ENCODE results near the gene SP140L.
"Not testable (repeated sequence)": the region's sequence is repeated elsewhere in the genome, so short reads cannot be mapped to it uniquely, and the experiment has no call there.

SP140L gene

DNA sequence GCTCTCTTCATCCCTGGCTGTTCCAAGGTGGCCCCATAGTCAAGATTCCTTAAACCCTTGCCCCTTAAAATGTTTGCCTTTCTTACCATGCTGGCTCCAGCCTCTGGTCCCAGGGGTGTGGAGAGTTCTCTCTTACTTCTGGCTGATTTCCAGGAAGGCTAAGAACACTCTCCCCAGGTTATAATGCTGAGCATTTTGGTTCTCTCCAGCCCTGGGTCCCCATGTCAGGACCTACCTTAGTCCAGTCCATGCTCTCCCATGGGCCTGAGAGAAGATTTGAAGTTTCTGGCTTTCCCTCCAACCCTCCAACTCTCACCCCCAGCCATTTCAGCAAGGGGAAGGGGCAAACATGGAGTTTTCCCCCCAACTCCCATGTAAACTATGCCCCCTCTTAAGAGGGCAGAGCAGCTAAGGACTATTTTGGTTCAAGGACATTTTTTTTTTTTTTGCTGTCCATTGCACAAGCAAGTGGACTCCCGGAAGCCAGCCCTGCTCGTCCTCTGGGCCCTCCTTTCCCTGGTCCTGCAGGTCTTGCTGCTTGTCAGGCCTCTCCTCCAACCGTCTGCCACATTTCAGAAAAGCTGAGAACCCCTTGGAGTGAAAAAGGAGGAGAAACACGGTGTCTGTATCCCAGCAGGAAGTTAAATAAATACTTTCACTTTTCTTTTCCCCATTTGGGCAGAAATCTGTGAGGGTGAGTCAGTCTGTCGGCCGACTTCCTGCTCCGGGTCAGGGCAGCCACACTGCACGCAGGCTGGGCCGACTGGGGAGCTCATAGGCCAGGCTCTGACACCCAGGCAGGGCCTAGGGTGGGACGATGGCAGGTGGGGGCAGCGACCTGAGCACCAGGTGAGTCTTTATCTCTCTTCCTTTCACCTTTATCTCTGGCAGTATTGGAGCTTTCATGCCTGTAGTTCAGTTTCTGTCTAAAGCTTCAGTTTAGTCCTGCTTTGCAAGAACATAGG, at the start of gene SP140L:
SP140L (plus strand) TSS at position 741 of the 965 bp plus-strand sequence; CDS start at position 818, 77 bp downstream.
- peak; percentile 87 for DNase-seq

DNA sequence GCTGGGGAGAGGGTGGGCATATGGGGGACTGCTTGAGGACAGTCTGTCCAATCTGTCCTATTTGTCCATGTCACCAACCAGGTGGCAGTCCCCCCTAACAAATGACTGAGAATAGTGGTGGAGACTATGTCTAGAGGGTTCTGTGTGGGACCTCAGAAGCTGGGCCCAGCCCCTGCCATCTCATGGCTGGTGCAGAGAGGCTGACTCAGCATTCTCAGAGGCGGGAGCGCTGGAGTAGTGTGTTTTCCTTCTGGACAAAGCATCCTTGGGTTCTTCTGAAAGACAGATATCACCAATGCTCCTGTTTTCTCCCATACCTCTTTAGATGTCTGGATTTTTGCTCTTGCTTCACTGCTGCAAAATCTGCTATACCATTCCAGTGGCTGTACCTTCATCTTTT, 44.1 kb upstream of the SP140L start:
- DNase-seq: no peak

DNA sequence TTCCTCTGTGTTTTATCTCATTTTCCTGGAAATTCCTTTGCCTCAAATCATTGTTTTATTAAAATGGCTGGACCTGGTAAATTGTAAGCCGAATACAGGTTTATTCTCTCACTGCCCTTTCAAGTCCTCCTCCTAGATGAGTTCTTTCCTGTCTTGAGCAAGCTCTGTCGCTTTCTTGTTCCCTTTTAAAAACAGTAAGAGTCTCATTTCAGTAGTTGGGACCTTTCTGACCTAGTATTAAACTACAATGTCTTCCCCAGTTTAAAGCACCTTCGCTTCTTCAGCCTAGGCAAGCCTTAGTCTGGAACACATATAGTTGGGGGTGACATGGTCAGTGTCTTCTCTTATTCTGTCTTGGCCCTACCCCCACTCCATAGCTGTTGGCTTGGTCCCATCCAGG, 40.9 kb upstream of the SP140L start:
- DNase-seq: no peak

DNA sequence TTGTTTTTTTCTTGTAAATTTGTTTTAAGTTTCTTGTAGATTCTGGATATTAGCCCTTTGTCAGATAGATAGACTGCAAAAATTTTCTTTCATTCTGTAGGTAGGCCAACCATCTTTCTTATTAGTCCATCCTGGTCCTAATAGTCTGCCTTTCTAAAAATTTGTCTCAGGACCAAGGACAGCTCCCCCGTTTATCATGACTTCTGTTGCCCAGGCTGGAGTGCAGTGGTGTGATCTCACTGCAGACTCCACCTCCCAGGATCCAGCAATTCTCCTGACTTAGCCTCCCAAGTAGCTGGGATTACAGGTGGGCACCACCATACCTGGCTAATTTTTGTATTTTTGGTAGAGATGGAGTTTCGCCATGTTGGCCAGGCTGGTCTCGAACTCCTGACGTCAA, 37.7 kb upstream of the SP140L start:
- not testable (repeated sequence) for DNase-seq

DNA sequence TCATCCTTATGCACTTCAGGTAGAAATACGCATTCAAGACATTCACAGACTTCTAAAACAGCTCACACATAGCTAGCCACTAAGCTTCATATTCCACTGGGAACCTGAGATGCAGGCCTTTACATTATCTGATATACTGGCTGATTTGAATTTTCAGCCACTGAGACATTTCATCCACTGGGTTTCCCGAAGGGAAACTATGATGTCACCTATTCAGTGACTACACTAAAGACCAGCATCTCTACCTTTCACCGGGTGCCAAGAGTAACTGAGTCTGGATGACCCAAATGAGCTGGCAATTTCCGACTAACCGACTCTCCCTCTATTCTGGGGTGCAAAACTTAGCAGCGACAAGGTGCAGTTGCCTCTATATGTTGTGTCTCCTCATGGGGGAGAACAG, 31.8 kb upstream of the SP140L start:
- no peak for DNase-seq

DNA sequence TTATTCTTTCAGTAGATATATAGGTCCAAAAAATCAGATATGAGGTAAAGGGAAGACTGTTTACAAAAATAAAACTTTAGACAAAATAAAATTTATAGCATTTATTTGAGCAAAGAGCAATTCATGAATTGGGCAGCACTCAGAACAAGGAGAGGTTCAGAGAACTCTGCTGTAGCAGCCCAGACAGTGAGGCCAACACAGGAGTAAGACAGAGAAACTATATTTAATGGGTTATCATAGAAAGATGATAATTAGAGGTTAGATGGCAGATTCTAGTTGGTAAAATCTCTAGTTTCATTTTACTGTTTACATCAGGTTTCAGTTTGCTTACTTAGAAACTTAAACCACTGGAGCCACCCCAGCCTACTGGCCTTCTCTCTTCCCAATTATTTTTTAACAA, 30.1 kb upstream of the SP140L start:
- DNase-seq: no peak

DNA sequence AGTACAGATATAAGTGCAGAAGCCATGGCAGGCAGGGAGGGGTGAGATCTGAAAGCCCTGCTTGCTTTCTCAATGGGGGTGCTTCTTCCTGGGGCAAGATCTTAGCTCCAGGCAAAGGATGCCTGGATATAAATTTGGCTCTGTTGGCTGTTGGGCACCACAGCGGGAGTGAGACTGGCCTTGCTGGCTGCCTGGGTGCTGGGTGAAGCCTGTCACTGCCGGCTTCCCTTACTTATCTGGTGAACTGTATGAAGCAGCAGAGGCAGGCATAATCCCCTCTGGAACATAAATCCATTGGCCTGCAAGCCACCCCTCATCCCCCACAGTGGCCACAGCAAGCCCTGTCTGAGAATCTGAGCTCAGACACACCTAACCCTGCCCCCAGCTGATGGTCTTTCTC, 27.4 kb upstream of the SP140L start:
- DNase-seq: no peak

DNA sequence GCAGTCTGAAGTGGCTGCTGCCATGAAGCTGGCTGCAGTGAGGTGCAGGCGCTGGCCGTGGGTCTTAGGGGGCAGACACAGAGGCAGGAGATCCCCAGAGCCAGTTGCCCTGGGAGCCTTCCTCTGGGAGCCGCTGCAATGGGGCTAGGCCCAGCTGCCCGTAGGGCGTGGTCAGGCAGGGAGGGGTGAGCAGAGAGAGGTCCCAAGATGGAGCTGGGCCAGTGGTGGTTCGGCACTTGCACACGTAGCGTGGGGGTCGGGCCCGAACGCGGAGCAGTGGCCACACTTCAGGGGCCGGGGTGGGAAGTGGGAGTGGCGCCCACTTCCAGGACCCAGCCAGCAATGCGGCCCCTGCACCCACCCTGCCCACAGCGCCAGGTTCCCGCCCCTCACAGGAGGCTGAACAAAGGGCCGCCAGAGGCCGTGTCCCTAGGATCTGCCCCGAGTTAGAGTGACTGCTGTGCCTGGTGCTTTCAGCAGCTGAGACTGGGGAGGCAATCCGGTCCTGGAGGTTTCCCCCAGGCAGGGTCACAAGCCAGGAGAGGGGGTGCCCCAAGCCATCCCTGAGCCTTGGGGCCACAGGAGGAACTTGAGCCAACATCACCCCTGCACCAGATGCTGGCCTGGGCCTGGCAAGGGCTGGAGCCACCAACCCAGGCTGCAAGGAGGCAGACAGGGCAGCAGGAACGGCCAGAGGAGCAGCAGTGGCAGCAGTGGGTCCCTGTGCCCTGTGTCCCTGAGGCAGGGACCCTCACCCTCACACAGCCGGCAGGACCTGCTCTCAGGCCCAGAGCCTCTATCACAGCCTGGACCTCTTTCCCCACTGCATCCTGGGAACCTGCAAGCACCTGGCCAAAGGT, 21.3 kb upstream of the SP140L start:
- DNase-seq: no peak

DNA sequence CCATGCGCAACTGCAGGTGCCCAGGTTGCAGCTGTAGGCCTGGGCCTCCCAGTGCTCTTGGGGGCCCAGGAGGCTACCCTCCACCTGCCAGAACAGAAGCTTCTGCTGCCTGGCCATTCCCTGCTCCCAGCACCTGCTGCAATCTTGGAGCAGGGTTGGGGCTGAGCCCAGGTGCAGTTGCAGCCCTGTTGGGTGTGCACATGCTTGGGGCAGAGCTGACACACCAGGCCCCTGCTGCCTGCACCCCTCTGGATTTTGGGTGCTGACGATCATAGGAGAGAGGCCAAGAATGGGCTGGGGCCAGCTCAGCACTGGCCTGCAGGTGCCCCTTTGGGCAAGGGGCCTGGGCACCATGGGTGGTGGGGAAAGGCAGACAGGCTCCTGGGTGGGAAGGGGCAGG, 20.5 kb upstream of the SP140L start:
- DNase-seq: no peak

DNA sequence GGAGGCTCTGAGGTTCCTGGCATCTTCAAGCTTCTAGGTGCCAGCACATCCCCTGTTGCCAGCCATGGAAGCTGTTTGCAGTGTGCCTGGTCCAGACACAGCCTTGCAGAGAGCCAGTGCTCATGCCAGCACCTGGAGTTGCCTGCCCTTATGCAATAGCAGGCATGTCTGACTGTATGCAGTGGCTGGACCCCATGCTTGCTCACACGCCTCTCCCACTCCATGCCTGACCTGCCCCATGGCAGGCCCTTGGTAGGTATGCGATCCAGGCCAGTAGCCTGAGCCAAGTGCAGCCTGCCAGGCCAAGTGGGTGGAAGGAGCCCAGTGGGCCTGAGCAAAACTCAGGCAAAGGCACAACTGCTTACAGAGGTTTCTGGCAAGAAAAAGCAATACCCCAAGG, 19.5 kb upstream of the SP140L start:
- no peak for DNase-seq

DNA sequence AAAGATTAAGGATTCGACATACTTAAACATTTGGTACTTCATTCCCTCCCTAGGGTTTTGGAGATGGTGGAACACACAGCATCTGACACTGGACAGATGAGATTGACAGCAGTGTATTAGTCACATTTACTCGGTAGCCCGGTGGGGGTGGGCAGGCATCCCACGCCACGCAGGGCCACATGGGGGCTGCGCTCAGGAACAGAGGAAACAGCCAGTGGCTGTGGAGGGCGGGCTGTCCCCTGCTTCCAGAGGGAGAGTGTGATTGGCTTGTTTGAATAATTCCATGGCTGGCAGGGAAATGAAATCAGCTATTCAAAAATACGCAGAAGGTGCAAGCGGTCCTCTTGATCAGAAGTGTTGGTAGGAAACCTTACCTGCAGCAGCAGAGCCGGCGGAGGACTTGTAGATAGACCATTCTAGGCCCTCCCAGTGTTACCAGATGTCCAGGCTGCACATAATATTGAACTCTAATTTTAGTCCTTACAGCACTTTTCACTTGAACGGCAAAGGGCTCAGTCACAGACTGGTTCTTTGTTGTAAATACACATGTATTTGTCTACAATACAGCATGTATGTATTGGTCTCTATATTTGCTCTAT, 18.5 kb upstream of the SP140L start:
- DNase-seq: no peak

DNA sequence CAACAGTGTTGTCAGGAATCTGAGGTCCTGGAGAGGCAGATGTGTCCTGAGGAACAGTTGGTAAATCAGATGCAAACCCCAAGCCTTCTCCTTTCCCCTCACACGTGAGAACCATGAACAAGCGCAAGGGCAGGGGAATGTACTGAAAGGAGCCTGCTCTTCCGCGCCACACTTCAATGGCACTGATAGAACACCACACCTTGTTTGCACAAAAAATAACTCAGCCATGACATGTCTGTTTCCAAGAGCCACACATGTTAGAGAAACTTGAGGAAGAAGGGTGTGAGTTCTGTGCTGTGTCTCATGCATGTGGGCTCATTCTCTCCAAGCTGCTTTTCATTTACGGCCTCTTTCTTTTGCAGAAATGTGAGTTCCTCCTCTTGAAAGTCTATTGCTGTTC, 16.2 kb upstream of the SP140L start:
- not testable (repeated sequence) for DNase-seq

DNA sequence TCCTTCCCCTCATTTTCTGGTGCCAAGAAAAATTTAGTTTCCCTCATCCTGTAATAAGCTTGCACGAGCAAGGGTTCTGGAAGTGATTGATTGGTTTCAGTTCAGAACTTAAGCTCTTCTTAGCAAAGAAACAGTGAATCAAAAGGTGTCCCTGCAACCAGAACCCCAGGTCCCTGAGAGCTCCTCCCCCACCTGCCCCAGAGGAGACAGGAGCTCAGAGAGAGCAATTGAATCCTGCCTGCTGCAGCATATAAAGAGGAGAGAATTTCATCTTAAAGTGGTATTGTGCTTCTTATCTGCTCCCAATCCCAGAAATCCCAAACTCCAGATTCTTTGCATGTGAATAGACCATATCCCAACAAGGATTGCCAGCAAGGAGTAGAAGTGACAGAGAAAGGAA, 15.4 kb upstream of the SP140L start:
- DNase-seq: not testable (repeated sequence)

DNA sequence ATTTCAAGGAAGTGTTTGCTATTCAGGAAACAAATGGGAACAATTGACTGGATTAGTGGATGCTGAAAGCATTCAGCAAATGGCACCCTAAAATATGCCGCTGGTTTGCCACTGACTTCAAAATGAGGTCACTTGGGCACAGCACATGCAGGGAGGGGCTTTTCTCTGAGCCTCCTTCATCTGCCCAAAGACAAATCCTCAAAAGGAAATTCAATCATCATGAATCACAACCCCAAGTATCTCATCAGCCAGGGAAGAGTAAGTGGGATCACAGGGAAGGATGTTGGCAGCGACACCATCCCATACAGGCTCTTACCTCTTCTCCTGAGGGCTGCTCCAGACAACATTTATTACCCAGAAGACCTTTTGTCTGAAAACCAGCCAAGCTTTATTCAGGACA, 14.4 kb upstream of the SP140L start:
- no peak for DNase-seq

DNA sequence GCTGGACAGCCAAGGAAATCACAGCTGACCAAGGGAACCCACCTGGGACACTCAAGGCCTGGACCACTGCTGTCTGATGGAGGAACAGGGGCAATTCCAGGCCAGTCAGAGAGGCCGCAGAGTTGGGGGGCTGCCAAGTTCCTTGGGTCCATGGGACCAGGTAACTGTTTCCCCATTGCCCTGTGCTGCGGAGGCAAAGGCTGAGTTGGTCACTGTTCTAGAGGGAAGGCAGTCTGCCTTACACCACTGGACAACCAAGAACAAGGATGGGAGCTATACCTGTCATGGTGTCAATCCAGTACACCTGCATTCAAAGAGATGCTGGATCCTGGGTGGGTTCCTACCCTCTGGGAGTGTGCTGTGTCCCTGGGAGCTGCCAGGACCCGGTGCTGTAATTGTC, 9.6 kb upstream of the SP140L start:
- no peak for DNase-seq

DNA sequence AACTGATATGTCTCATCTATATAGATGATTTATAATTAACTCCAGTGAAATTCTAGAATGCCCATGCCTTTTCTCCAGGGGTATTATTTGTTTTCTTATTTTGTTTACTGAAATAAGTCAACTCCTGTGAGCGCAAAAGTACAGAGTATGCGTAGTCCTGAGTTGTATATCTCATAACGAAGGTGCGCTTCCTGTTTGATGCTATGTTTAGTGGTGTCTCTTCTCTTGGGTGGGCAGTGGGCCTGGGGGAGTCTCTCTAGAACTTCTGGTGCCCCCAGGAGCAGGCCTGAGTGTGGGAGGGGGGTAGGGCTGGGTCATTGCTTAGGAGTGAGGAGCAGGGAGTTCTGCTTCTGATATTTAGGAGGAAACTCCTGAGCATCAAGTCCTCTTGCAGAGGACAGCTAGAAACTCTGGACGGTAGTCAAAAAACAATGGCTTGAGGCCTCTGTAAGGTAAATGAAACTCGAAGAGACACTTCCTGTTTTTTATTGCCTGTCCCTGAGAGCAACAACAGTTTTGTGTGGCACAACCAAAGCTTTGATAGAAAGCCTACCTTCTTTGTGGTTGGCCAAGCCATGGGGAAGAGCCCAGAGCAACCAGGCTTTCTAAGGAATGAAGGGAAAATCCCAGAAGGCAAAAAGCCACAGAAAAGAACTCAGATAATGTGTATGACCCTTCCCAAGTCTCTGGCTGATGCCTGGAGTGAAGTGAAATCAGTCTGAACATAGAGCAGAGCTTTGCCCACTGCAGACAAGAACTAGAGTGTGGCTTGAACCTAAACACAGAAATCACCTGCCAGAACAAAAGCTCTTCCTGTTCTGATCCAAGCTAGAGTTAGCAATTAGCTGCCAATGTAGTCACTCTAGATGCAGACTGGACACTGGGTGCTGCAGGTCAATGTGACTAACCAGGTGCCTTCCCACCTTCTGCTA, 8.5 kb upstream of the SP140L start:
- DNase-seq: no peak

DNA sequence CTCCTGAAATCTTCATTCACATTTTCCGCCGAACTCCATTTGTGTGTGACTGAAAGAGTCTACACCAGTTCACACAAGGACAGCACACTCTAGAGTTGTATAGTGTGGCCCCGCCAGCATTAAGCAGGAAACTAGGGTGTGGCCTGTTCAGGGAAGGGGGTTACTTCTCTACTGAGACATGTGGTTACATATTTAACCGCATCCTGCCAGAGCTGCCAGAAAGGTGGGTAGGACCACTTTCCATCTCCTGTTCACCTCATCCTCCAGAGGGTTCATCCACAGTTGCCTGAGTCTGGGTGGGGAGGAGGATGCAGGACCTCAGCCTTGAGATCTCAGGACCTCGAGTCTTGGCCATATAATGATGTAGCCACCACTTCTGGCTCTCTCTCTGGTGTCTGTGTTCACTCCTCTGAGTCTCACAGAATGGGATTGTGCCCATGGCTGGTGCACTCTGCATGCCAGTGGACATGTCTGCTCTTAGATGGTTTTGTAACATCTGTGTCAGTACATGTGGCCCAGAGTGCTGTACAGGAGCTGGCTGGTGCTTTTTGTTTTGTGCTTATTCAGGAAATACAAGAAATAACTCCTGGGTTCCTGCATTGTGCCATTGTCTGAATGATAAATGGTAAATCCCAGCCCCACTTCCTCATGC, 7.7 kb upstream of the SP140L start:
- DNase-seq: peak; percentile 72

DNA sequence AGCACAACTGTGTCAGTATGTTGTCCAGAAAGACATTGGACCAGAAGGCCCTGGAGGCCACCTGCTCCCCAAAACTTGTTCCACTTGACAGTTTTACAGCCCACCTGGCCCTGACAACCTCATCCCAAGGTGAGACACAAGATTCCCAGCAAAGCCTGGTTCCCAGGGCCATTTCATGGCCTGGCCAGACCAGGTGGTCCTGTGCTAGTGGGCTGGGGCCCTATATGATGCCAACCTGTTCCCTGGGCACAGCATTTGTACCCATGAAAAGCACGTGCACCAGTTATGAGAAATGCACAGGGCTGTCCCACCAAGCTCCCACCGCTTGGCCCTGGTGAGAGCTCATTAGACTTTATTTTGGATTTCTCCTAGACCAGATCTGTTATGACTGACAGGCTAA, 6.0 kb upstream of the SP140L start:
- DNase-seq: no peak

DNA sequence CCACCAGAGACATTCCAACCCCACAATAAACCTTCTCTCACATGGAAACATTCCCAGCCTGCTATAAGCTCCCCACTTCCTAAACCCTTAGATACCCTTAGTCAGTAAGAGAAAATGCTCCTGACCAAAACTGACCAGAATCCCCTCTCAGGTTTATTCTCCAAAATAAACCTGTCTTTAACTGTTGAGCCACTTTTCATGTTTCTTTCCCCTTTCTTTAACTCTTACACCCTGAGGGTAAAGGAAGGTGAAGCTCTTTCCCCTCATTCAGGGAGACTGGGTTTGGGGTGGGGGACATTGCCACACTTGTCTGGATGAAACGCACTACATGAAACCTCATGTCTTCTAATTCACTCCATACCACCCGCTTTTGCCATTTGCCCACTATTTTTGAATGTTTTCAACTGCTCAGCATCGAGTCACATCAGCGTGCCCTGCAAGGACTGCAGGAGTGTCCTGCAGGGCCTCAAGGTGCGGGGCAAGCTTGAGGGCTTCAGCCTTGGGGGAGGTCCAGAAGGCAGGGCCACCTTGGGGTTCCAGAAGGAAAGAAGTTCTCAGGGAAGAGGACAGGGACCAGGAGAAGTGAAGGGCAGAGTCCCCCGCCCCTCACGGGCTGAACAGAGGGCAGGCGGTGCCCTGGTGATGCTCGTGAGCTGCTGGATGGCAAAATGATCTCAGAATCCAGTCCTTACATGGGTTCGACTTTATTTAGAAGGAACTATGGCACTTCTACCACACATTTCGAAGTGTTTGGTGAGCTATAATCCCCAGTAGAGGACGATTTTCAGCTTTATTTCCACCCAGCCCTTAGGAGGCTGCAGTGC, 4.2 kb upstream of the SP140L start:
- no peak for DNase-seq

DNA sequence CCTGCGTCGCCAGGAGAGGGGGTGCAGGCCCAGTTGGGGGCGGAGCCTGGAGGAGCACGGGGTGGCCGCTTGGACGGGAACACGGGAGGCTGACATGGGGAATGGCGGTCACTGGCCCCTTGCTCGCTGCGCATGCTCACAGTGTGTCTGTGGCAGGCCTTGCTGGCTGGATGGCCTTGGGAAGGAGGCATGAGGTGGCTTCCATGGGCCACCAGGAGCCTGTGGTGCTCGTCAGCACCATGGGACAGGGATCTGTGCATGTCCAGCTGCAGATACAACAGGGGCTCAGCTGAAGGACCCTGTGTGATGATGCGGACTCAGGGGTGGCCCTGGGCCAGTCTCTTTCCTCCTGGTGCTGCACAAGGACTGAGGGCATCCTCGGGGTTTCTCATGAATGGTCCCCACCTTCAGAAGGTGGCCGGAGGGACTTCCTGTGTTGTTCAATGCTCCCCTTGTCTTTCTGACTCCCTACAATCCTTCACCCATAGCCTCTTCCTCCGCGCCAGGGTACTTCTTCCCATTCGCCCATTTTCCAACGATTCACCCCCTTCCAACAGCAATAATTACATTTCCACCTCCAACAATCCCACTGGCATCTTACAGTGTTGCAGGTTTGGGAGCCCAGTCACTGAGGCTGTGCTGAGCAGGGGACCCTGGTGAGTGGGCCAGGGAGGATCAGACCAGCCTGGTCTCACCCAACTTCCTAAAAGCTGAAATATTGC, 3.4 kb upstream of the SP140L start:
- DNase-seq: peak; percentile 65

Measured in activated CD8-positive, alpha-beta memory T cell treated with anti-CD3 and anti-CD28 coated beads, Interleukin-2, amount 50 U/mL, for 48 hours (primary cell).